ENCODE results near the gene COL6A1. TPM values are rescaled to one million over a fixed set of nuclear protein-coding genes. Genes with fewer than 3 reads are reported as not detected.
"Not testable (repeated sequence)": the region's sequence is repeated elsewhere in the genome, so short reads cannot be mapped to it uniquely, and the experiment has no call there.

The COL6A1 gene
- total RNA-seq, 1 experiment from 2014 or later, result 33.4 TPM

DNA sequence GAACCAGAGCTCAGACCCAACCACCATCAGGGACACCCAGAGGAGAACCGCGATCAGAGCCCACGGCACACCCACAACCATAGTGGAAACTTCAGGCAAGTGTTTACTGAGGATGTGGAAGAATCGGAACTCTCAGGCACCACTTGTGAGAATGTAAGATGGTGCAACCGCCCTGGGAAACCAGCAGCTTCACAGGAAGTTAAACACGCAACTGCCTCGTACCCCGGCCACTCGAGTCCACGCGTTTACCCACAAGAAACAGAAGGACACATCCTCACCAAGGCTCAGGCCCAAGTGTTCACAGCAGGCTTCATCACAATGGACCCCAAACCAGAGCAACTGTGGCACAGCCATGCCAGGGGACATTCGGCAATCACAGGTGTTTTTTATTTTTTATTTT is 64.9 kb downstream of the COL6A1 start:
- H3K9me3 ChIP-seq, result no peaks in the 10 kb centered on the region
- Mint-ChIP-seq H3K27ac (ENCODE audit: unreplicated experiment) (no peak overlapping the region), H3K27me3 (ENCODE audit: insufficient read depth, unreplicated experiment) (no peaks in the 10 kb centered on the region), H3K36me3 (ENCODE audit: insufficient read depth, unreplicated experiment) (no peaks in the 10 kb centered on the region), H3K4me1 (ENCODE audit: low read depth, unreplicated experiment) (no peaks in the 10 kb centered on the region), H3K4me3 (ENCODE audit: unreplicated experiment) (no peak overlapping the region), H3K9me3 (ENCODE audit: unreplicated experiment) (no peaks in the 10 kb centered on the region)
- TF ChIP-seq CTCF (IDR thresholded peaks at IDR 0.05; ENCODE audit: insufficient read depth in 1 of 2, low read depth in 1 of 2, low read length in 1 of 2, severe bottlenecking in 1 of 2, unreplicated experiment in 1 of 2), result no peak
- POLR2A ChIA-PET, result no interaction called here
- H3K4me1 ChIP-seq, result no peaks in the 10 kb centered on the region
- BruUV-seq (replicated peaks), result no TSS peak
- H3K4me3 ChIP-seq (ENCODE audit: low read depth, low read length), result no peak overlapping the region
- CTCF ChIA-PET, result interaction anchor here (0.6 kb wide), 1 partner anchor 73 kb away, joined by 4 read pairs; no protein-coding TSS in a partner anchor
- H3K36me3 ChIP-seq (ENCODE audit: control insufficient read depth, insufficient read depth, low read length), result no peaks in the 10 kb centered on the region
- H3K27me3 ChIP-seq (replicated peaks; ENCODE audit: control insufficient read depth, insufficient read depth, low read length), result no peaks in the 10 kb centered on the region
- peak in 1 of 2 experiments; percentile 3 for DNase-seq
- intact Hi-C loops (cut with micrococcal nuclease; ENCODE audit: unreplicated experiment), result no loop called here

GRCh38 chr21:46046906-46047305 is 65.3 kb downstream of the COL6A1 start:
- H3K4me3 ChIP-seq (ENCODE audit: low read depth, low read length); H3K4me3 Mint-ChIP-seq (ENCODE audit: unreplicated experiment); H3K4me1 Mint-ChIP-seq (ENCODE audit: low read depth, unreplicated experiment); H3K27me3 ChIP-seq (replicated peaks; ENCODE audit: control insufficient read depth, insufficient read depth, low read length); H3K27ac Mint-ChIP-seq (ENCODE audit: unreplicated experiment); BruUV-seq (replicated peaks); intact Hi-C loops (cut with micrococcal nuclease; ENCODE audit: unreplicated experiment); H3K9me3 Mint-ChIP-seq (ENCODE audit: unreplicated experiment); CTCF ChIA-PET; H3K9me3 ChIP-seq; H3K27me3 Mint-ChIP-seq (ENCODE audit: insufficient read depth, unreplicated experiment); H3K4me1 ChIP-seq; H3K36me3 ChIP-seq (ENCODE audit: control insufficient read depth, insufficient read depth, low read length); H3K36me3 Mint-ChIP-seq (ENCODE audit: insufficient read depth, unreplicated experiment); POLR2A ChIA-PET: not testable (repeated sequence)
- DNase-seq, result peak in 1 of 2 experiments; percentile 14

- no peak for TF ChIP-seq CTCF (IDR thresholded peaks at IDR 0.05; ENCODE audit: insufficient read depth in 1 of 2, low read depth in 1 of 2, low read length in 1 of 2, severe bottlenecking in 1 of 2, unreplicated experiment in 1 of 2)
- DNase-seq, result no peak
- H3K4me3 ChIP-seq (ENCODE audit: low read depth, low read length), result no peak overlapping the region
- no TSS peak for BruUV-seq (replicated peaks)
- Mint-ChIP-seq H3K36me3 (ENCODE audit: insufficient read depth, unreplicated experiment) (no peaks in the 10 kb centered on the region), H3K27me3 (ENCODE audit: insufficient read depth, unreplicated experiment) (no peaks in the 10 kb centered on the region), H3K4me1 (ENCODE audit: low read depth, unreplicated experiment) (no peaks in the 10 kb centered on the region), H3K4me3 (ENCODE audit: unreplicated experiment) (no peak overlapping the region), H3K27ac (ENCODE audit: unreplicated experiment) (no peak overlapping the region), H3K9me3 (ENCODE audit: unreplicated experiment) (no peaks in the 10 kb centered on the region)
- POLR2A ChIA-PET, result no interaction called here
- CTCF ChIA-PET, result no interaction called here
- no peaks in the 10 kb centered on the region for H3K36me3 ChIP-seq (ENCODE audit: control insufficient read depth, insufficient read depth, low read length)
- intact Hi-C loops (cut with micrococcal nuclease; ENCODE audit: unreplicated experiment), result no loop called here
- no peaks in the 10 kb centered on the region for H3K4me1 ChIP-seq
- no peaks in the 10 kb centered on the region for H3K9me3 ChIP-seq
- no peaks in the 10 kb centered on the region for H3K27me3 ChIP-seq (replicated peaks; ENCODE audit: control insufficient read depth, insufficient read depth, low read length)
Measured at GRCh38 chr21:46048926-46049889, 67.6 kb downstream of the COL6A1 start.

Data from Caco-2 (cell line).